Measurements from ENCODE around the gene KCNN3. TPM values are rescaled to one million over a fixed set of nuclear protein-coding genes. Genes with fewer than 3 reads are reported as not detected.

Gene KCNN3
- total RNA-seq, 4 donors from 2014 or later = 5.0 to 30.0 (median 20.8) TPM

DNA sequence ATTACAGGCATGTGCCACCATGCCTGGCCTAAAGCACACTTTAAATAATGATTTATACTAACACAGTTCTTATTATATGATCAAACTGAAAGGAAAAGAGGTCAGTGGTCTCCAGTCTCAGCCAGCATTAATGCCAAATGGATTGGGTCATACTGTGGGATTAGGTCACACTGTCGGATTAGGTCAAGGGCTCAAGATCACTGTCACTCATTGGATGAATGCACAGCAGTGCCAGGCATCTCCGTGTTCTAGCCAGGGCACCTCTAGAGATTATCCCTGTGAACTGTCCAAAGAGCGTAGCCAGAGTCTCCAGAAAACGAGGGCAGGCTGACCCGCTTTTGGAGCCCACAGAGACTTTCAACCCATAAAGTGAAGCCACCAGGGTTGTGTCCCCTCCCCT, 70.9 kb downstream of the KCNN3 start:
- Histone ChIP-seq H3K36me3 (no peaks in the 10 kb centered on the region), H3K27me3 (no peaks in the 10 kb centered on the region), H3K9me3 (no peaks in the 10 kb centered on the region), H3K4me1 (peaks cover 0 to 12% of the 10 kb centered on the region in 2 donors), H3K4me3 (no peak overlapping the region), H3K27ac (no peak overlapping the region)
- no peak for TF ChIP-seq POLR2A (IDR thresholded peaks at IDR 0.05)
- no peak for TF ChIP-seq CTCF (IDR thresholded peaks at IDR 0.05 in 4 of 5, conservative IDR thresholded peaks at IDR 0.05 in 1 of 5)
- DNase-seq (no peak), ATAC-seq (no peak)
- in situ Hi-C loops (cut with MboI; ENCODE audit: low sequenced_read_pairs in 4 of 4) = no loop called here
- intact Hi-C loops (cut with DNase I; ENCODE audit: low total_unique reads) = no loop called here

- in situ Hi-C loops (cut with MboI; ENCODE audit: low sequenced_read_pairs in 4 of 4) = no loop called here
- peaks cover 0 to 12% of the 10 kb centered on the region in 2 donors for H3K4me1 ChIP-seq
- intact Hi-C loops (cut with DNase I; ENCODE audit: low total_unique reads) = no loop called here
- no peak overlapping the region for H3K27ac ChIP-seq
- H3K27me3 ChIP-seq = no peaks in the 10 kb centered on the region
- H3K9me3 ChIP-seq = no peaks in the 10 kb centered on the region
- DNase-seq (no peak), ATAC-seq (peak; percentile 32 to 62)
- H3K4me3 ChIP-seq = no peak overlapping the region
- TF ChIP-seq CTCF (IDR thresholded peaks at IDR 0.05 in 4 of 5, conservative IDR thresholded peaks at IDR 0.05 in 1 of 5) = no peak
- TF ChIP-seq POLR2A (IDR thresholded peaks at IDR 0.05) = no peak
- H3K36me3 ChIP-seq = no peaks in the 10 kb centered on the region
These were observed 71.4 kb downstream of the KCNN3 start for GRCh38 chr1:154798645-154799044.

GRCh38 chr1:154797175-154797574, 72.9 kb downstream of the KCNN3 start:
- Histone ChIP-seq H3K27ac (no peak overlapping the region), H3K4me3 (no peak overlapping the region), H3K4me1 (no peaks in the 10 kb centered on the region), H3K36me3 (no peaks in the 10 kb centered on the region), H3K27me3 (no peaks in the 10 kb centered on the region), H3K9me3 (no peaks in the 10 kb centered on the region)
- ATAC-seq (no peak), DNase-seq (no peak)
- intact Hi-C loops (cut with DNase I; ENCODE audit: low total_unique reads) (no loop called here), in situ Hi-C loops (cut with MboI; ENCODE audit: low sequenced_read_pairs in 4 of 4) (no loop called here)
- TF ChIP-seq CTCF (IDR thresholded peaks at IDR 0.05 in 4 of 5, conservative IDR thresholded peaks at IDR 0.05 in 1 of 5) (no peak), POLR2A (IDR thresholded peaks at IDR 0.05) (no peak)

- intact Hi-C loops (cut with DNase I; ENCODE audit: low total_unique reads) = no loop called here
- Histone ChIP-seq H3K9me3 (no peaks in the 10 kb centered on the region), H3K27me3 (no peaks in the 10 kb centered on the region), H3K4me1 (peaks cover 0 to 8% of the 10 kb centered on the region in 2 donors), H3K27ac (no peak overlapping the region), H3K4me3 (no peak overlapping the region), H3K36me3 (no peaks in the 10 kb centered on the region)
- no peak for ATAC-seq
- in situ Hi-C loops (cut with MboI; ENCODE audit: low sequenced_read_pairs in 4 of 4) = no loop called here
- TF ChIP-seq CTCF (IDR thresholded peaks at IDR 0.05 in 4 of 5, conservative IDR thresholded peaks at IDR 0.05 in 1 of 5) (no peak), POLR2A (IDR thresholded peaks at IDR 0.05) (no peak)
- DNase-seq = no peak
These were observed 73.7 kb downstream of the KCNN3 start for GRCh38 chr1:154796303-154796892.

DNA sequence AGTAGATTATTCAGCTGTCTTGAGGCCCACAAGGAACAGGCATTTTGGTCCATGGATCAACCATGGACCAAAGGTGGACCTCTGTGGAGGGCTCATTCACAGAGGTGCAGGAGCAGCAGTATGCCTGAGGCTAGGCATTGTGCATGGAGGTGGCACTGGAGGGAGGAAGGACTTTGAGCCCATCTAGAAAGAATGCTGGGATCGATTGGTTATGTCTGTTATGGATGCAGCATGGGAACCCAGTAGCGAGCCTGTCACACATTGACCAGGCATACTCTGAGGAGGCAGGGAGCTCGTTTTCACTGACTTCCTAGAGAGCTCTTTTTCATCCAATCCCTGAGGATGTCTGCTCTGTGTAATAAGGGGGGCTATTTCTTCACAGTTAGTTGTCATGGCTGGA, 75.5 kb downstream of the KCNN3 start:
- Histone ChIP-seq H3K36me3 (no peaks in the 10 kb centered on the region), H3K4me3 (no peak overlapping the region), H3K27me3 (no peaks in the 10 kb centered on the region), H3K4me1 (peaks cover 0 to 10% of the 10 kb centered on the region in 2 donors), H3K9me3 (no peaks in the 10 kb centered on the region), H3K27ac (no peak overlapping the region)
- TF ChIP-seq CTCF (IDR thresholded peaks at IDR 0.05 in 4 of 5, conservative IDR thresholded peaks at IDR 0.05 in 1 of 5) (no peak), POLR2A (IDR thresholded peaks at IDR 0.05) (no peak)
- in situ Hi-C loops (cut with MboI; ENCODE audit: low sequenced_read_pairs in 4 of 4) (loop anchor here in 1 of 4 donors (5.0 kb wide), 1 partner anchor 78 kb away; the partner anchor contains the start of gene KCNN3), intact Hi-C loops (cut with DNase I; ENCODE audit: low total_unique reads) (no loop called here)
- DNase-seq = no peak
- ATAC-seq = no peak
